GM12892 (cell line): ENCODE results near the gene RINT1.

ENCODE experiments used
- POLR2A ChIP-seq: IDR thresholded peaks from 2 replicates; pipeline ENCODE4 v1.6.1; 2011; ENCODE audit warnings: low read depth, low read length, control low read depth
- POLR2AphosphoS5 ChIP-seq: IDR thresholded peaks from 2 replicates; pipeline ENCODE4 v1.6.1; 2011; ENCODE audit warnings: low read depth, low read length, control low read depth
- TAF1 ChIP-seq: IDR thresholded peaks from 2 replicates; pipeline ENCODE4 v1.6.1; 2011; ENCODE audit warnings: low read depth, mild to moderate bottlenecking, control low read depth, low read length, borderline replicate concordance

DNA sequence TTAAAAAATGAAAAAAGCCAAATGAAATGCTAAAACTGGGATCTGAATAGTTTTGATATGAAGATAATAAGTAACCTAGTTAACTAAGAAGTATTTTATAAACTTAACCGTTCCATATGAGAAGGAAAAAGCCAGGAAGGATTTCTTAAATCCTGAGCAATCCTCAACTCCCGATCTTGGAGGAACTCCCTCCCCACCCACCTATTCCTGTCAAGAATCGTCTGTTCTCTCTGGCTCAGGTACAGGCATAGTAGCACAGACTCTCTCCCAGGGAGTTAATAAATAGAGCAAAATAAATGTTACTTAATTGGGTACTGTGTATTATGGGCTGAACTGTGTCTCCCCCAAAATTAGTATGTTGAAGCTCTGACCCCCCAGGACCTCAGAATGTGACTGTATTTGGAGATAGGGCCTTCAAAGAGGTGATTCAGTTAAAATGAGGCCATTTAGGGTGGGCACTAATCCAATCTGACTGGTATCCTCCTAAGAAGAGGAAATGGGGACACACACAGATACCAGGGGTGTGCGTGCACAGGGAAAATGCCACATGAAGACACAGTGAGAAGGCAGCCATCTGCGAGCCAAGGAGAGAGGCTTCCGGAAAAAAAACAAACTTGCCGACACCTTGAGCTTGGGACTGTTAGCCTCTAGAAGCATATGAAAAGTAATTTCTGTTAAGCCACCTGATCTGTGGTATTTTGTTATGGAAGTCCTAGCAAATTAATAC, 38.6 kb upstream of the RINT1 start:
- TF ChIP-seq POLR2AphosphoS5 (no peak), TAF1 (no peak), POLR2A (no peak)
